HG03378 (cell line): ENCODE measurements around the gene KRT38.

Source experiments
- ATAC-seq: cut with Tn5 transposase; IDR thresholded peaks from one replicate; pipeline ENCODE4 v1.9.1; 2021; ENCODE audit warnings: mild to moderate bottlenecking, moderate library complexity; ENCODE audit not compliant: unreplicated experiment

Gene KRT38

GRCh38 chr17:41440531-41441033, at the start of gene KRT38:
Gene KRT38, minus strand, starts transcription at chr17:41440983. Its CDS starts 62 bp downstream, at chr17:41440921.
- no peak for ATAC-seq

- ATAC-seq, result no peak
Observed at GRCh38 chr17:41489531-41489930, 48.7 kb upstream of the KRT38 start, which contains the start of gene KRT36. Gene KRT36, minus strand, starts transcription at chr17:41489910. Its CDS starts 46 bp downstream, at chr17:41489864.

GRCh38 chr17:41486809-41487530, 46.2 kb upstream of the KRT38 start:
- ATAC-seq, result no peak

GRCh38 chr17:41486316-41486715, 45.5 kb upstream of the KRT38 start:
- ATAC-seq, result no peak

- ATAC-seq, result no peak
Observed at GRCh38 chr17:41484920-41485904, 44.4 kb upstream of the KRT38 start.

- ATAC-seq, result no peak
Observed at GRCh38 chr17:41483991-41484826, 43.4 kb upstream of the KRT38 start.

- ATAC-seq, result no peak
Observed at GRCh38 chr17:41483531-41483930, 42.7 kb upstream of the KRT38 start.

GRCh38 chr17:41481036-41481435, 40.3 kb upstream of the KRT38 start, which contains the start of gene KRT35:
Gene KRT35, minus strand, starts transcription at chr17:41481151. Its CDS starts 54 bp downstream, at chr17:41481097.
- no peak for ATAC-seq

GRCh38 chr17:41480581-41480980, 39.8 kb upstream of the KRT38 start:
- ATAC-seq, result no peak

- ATAC-seq, result no peak
Observed at GRCh38 chr17:41480136-41480535, 39.4 kb upstream of the KRT38 start.

GRCh38 chr17:41478237-41478636, 37.5 kb upstream of the KRT38 start:
- ATAC-seq, result no peak

GRCh38 chr17:41476866-41477815, 36.4 kb upstream of the KRT38 start:
- no peak for ATAC-seq

GRCh38 chr17:41475421-41475820, 34.6 kb upstream of the KRT38 start:
- no peak for ATAC-seq

- ATAC-seq, result no peak
Observed at GRCh38 chr17:41474863-41475262, 34.1 kb upstream of the KRT38 start.

GRCh38 chr17:41468346-41468745, 27.6 kb upstream of the KRT38 start:
- ATAC-seq, result no peak

GRCh38 chr17:41467561-41467960, 26.8 kb upstream of the KRT38 start:
- no peak for ATAC-seq

- ATAC-seq, result no peak
Observed at GRCh38 chr17:41466988-41467387, 26.2 kb upstream of the KRT38 start, which contains the start of gene KRT32. Gene KRT32, minus strand, starts transcription at chr17:41467386. Its CDS starts 61 bp downstream, at chr17:41467325.

- no peak for ATAC-seq
Observed at GRCh38 chr17:41464682-41465081, 23.9 kb upstream of the KRT38 start.

- ATAC-seq, result no peak
Observed at GRCh38 chr17:41464173-41464572, 23.4 kb upstream of the KRT38 start.
